Measurements from ENCODE around the gene CCDC71.

The CCDC71 gene

DNA sequence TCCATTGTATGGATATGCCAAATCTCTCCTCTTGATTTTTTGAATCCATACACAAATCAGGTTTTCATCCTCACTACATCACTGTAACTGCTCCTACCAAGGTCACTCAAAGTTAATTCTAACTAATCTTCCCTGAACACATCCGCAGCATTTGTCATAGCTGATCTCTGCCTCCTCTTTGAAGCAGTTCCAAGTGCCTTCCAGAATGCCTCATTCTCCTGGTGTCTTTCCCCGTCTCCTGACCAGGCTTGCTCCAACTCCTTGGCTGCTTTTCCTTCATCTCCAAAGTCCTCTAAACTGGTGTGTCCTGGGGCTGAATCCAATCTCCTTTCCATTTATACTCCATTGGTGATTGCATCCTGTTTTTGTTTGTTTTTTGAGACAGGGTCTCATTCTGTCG, 32.0 kb upstream of the CCDC71 start:
- TF ChIP-seq EZH2 (IDR thresholded peaks at IDR 0.05; ENCODE audit: borderline replicate concordance, low read depth, low read length, severe bottlenecking) = no peak
- no peak for TF ChIP-seq CTCF (IDR thresholded peaks at IDR 0.05; ENCODE audit: borderline replicate concordance, extremely low read depth, low read length, poor library complexity, severe bottlenecking)
- no peak overlapping the region for H3K9ac ChIP-seq (ENCODE audit: low read depth, low read length)
- H4K20me1 ChIP-seq (ENCODE audit: insufficient read depth, low read length) = no peaks in the 10 kb centered on the region
- no peaks in the 10 kb centered on the region for H3K36me3 ChIP-seq (ENCODE audit: insufficient read depth, low read length)
- H3K9me3 ChIP-seq (ENCODE audit: insufficient read depth, low read length, severe bottlenecking) = no peaks in the 10 kb centered on the region
- no peaks in the 10 kb centered on the region for H3K27me3 ChIP-seq (ENCODE audit: insufficient read depth, low read length, poor library complexity)
- H2AFZ ChIP-seq (ENCODE audit: low read depth, low read length) = no peak overlapping the region
- no peak overlapping the region for H3K27ac ChIP-seq (ENCODE audit: low read length)
- H3K79me2 ChIP-seq (ENCODE audit: insufficient read depth, low read length) = no peaks in the 10 kb centered on the region
- DNase-seq (no peak), ATAC-seq (ENCODE audit: insufficient read depth, low read depth) (no peak)
- no peak overlapping the region for H3K4me2 ChIP-seq (ENCODE audit: insufficient read depth, low read length)
- no peak overlapping the region for H3K4me3 ChIP-seq (ENCODE audit: low read depth in 1 of 2, low read length in 2 of 2)
- H3K4me1 ChIP-seq (ENCODE audit: insufficient read depth, low read length) = no peaks in the 10 kb centered on the region

DNA sequence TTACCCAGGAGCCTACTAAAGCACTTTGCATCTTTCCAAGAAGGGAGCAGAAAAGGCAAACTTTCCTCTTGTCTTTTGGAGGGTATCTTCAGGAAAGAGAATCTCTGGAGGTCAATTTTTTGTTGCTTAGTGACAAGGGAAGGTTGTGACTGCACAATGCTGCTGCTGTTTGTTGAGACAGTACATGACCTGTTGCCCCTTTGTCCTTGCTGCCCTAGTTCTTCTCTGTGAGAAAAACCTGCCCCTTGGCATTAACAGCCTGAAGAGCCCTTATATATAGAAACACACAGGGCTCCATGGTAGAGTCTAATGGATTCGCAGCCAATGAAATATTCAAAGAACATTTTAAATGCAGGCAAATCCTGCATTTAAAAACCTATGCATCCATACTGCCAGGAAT, 25.6 kb upstream of the CCDC71 start:
- no peaks in the 10 kb centered on the region for H3K9me3 ChIP-seq (ENCODE audit: insufficient read depth, low read length, severe bottlenecking)
- no peak overlapping the region for H3K4me3 ChIP-seq (ENCODE audit: low read depth in 1 of 2, low read length in 2 of 2)
- H3K79me2 ChIP-seq (ENCODE audit: insufficient read depth, low read length) = no peaks in the 10 kb centered on the region
- H4K20me1 ChIP-seq (ENCODE audit: insufficient read depth, low read length) = no peaks in the 10 kb centered on the region
- no peak for ATAC-seq (ENCODE audit: insufficient read depth, low read depth)
- H3K27me3 ChIP-seq (ENCODE audit: insufficient read depth, low read length, poor library complexity) = no peaks in the 10 kb centered on the region
- H3K9ac ChIP-seq (ENCODE audit: low read depth, low read length) = no peak overlapping the region
- H3K4me1 ChIP-seq (ENCODE audit: insufficient read depth, low read length) = no peaks in the 10 kb centered on the region
- H3K27ac ChIP-seq (ENCODE audit: low read length) = no peak overlapping the region
- H3K36me3 ChIP-seq (ENCODE audit: insufficient read depth, low read length) = no peaks in the 10 kb centered on the region
- no peak overlapping the region for H2AFZ ChIP-seq (ENCODE audit: low read depth, low read length)
- TF ChIP-seq EZH2 (IDR thresholded peaks at IDR 0.05; ENCODE audit: borderline replicate concordance, low read depth, low read length, severe bottlenecking) (no peak), CTCF (IDR thresholded peaks at IDR 0.05; ENCODE audit: borderline replicate concordance, extremely low read depth, low read length, poor library complexity, severe bottlenecking) (no peak)
- H3K4me2 ChIP-seq (ENCODE audit: insufficient read depth, low read length) = no peak overlapping the region
- no peak for DNase-seq

GRCh38 chr3:49183873-49184272, 17.7 kb upstream of the CCDC71 start:
- Histone ChIP-seq H3K4me1 (ENCODE audit: insufficient read depth, low read length) (no peaks in the 10 kb centered on the region), H3K79me2 (ENCODE audit: insufficient read depth, low read length) (no peaks in the 10 kb centered on the region), H3K4me3 (ENCODE audit: low read depth in 1 of 2, low read length in 2 of 2) (no peak overlapping the region), H3K9me3 (ENCODE audit: insufficient read depth, low read length, severe bottlenecking) (no peaks in the 10 kb centered on the region), H2AFZ (ENCODE audit: low read depth, low read length) (no peak overlapping the region), H3K4me2 (ENCODE audit: insufficient read depth, low read length) (no peak overlapping the region), H3K9ac (ENCODE audit: low read depth, low read length) (no peak overlapping the region), H3K27ac (ENCODE audit: low read length) (no peak overlapping the region), H3K27me3 (ENCODE audit: insufficient read depth, low read length, poor library complexity) (no peaks in the 10 kb centered on the region), H3K36me3 (ENCODE audit: insufficient read depth, low read length) (no peaks in the 10 kb centered on the region), H4K20me1 (ENCODE audit: insufficient read depth, low read length) (no peaks in the 10 kb centered on the region)
- ATAC-seq (ENCODE audit: insufficient read depth, low read depth) (no peak), DNase-seq (no peak)
- no peak for TF ChIP-seq CTCF (IDR thresholded peaks at IDR 0.05; ENCODE audit: borderline replicate concordance, extremely low read depth, low read length, poor library complexity, severe bottlenecking)
- no peak for TF ChIP-seq EZH2 (IDR thresholded peaks at IDR 0.05; ENCODE audit: borderline replicate concordance, low read depth, low read length, severe bottlenecking)

- Histone ChIP-seq H3K27me3 (ENCODE audit: insufficient read depth, low read length, poor library complexity) (no peaks in the 10 kb centered on the region), H4K20me1 (ENCODE audit: insufficient read depth, low read length) (no peaks in the 10 kb centered on the region), H3K27ac (ENCODE audit: low read length) (no peak overlapping the region), H3K4me1 (ENCODE audit: insufficient read depth, low read length) (no peaks in the 10 kb centered on the region), H3K4me2 (ENCODE audit: insufficient read depth, low read length) (no peak overlapping the region), H3K79me2 (ENCODE audit: insufficient read depth, low read length) (no peaks in the 10 kb centered on the region), H3K36me3 (ENCODE audit: insufficient read depth, low read length) (no peaks in the 10 kb centered on the region), H3K9me3 (ENCODE audit: insufficient read depth, low read length, severe bottlenecking) (no peaks in the 10 kb centered on the region), H3K9ac (ENCODE audit: low read depth, low read length) (no peak overlapping the region), H3K4me3 (ENCODE audit: low read depth in 1 of 2, low read length in 2 of 2) (no peak overlapping the region), H2AFZ (ENCODE audit: low read depth, low read length) (no peak overlapping the region)
- ATAC-seq (ENCODE audit: insufficient read depth, low read depth) (no peak), DNase-seq (no peak)
- TF ChIP-seq EZH2 (IDR thresholded peaks at IDR 0.05; ENCODE audit: borderline replicate concordance, low read depth, low read length, severe bottlenecking) (no peak), CTCF (IDR thresholded peaks at IDR 0.05; ENCODE audit: borderline replicate concordance, extremely low read depth, low read length, poor library complexity, severe bottlenecking) (no peak)
Measured at GRCh38 chr3:49182682-49183081, 16.6 kb upstream of the CCDC71 start.
